Testis (tissue), 3 donors: ENCODE measurements around the gene C2orf76. TPM values are rescaled to one million over a fixed set of nuclear protein-coding genes. Genes with fewer than 3 reads are reported as not detected.

Experiments used
- DNase-seq: peaks from one replicate; pipeline ENCODE4 v3.0.0-alpha.2; 2019
- H3K27ac ChIP-seq, 2 donors: fragments of 200-600 bp; sonication (generic); one replicate each; pipeline ENCODE4 v1.5.1; 2019
- H3K27me3 ChIP-seq: fragments of 200-600 bp; sonication (generic); one replicate; pipeline ENCODE4 v1.5.1; 2019
- H3K36me3 ChIP-seq: fragments of 200-600 bp; sonication (generic); one replicate; pipeline ENCODE4 v1.5.1; 2017; ENCODE audit warnings: low read depth; ENCODE audit errors: missing control alignments
- H3K4me1 ChIP-seq: fragments of 200-600 bp; sonication (generic); one replicate; pipeline ENCODE4 v1.5.1; 2019
- H3K4me3 ChIP-seq, 2 donors: fragments of 200-600 bp; sonication (generic); one replicate each; pipeline ENCODE4 v1.5.1; 2017 to 2019
- H3K9me3 ChIP-seq: fragments of 200-600 bp; sonication (generic); one replicate; pipeline ENCODE4 v1.5.1; 2017
- CTCF ChIP-seq, 3 experiments: fragments of 450-650 bp in 2 of 3; fragments of 200-600 bp in 1 of 3; sonication (generic) in 1 of 3; IDR thresholded peaks; one replicate each; pipeline ENCODE4 v1.5.1; 2016 to 2019; ENCODE audit warnings: antibody characterized with exemption in 3 of 3, mild to moderate bottlenecking in 2 of 3, moderate library complexity in 1 of 3
- POLR2A ChIP-seq: fragments of 450-650 bp; IDR thresholded peaks from one replicate; pipeline ENCODE4 v1.6.1; 2017; ENCODE audit warnings: antibody characterized with exemption, mild to moderate bottlenecking, moderate library complexity
- WGBS, 2 donors: methylation state at CpG; one replicate each; pipeline ENCODE4 v1.1.5; 2018; 5-methylcytosine and 5-hydroxymethylcytosine counted together
- intact Hi-C: fragments of 100-400 bp; cut with DNase I; formaldehyde crosslinking; loops from one replicate; pipeline ENCODE4 v1.15.1; 2023; ENCODE audit warnings: low total_unique reads
- polyA plus RNA-seq: library from polyadenylated mRNA; stranded (reverse); fragments of 350-450 nt; fragmentation: Illumina TruSeq; extraction: RNeasy Lipid Tissue Mini Kit (QIAGEN cat#74804); gene quantifications from one replicate; pipeline ENCODE4 v1.2.3, GENCODE V29; 2014; ENCODE audit warnings: low read depth, low replicate concordance; ENCODE audit not compliant: insufficient read depth
- total RNA-seq, 2 donors: library from RNA; depleted of rRNA; stranded (reverse); fragments of >200 nt; gene quantifications; one replicate each; pipeline ENCODE4 v1.2.3, GENCODE V29; 2016

Gene C2orf76
- total and polyA plus RNA-seq, 3 donors from 2014 or later = 12.8 to 27.8 (median 13.4) TPM

GRCh38 chr2:119261493-119262225, 105.0 kb downstream of the C2orf76 start:
- TF ChIP-seq CTCF (IDR thresholded peaks at IDR 0.05) (no peak), POLR2A (no peak)
- 88 to 94% methylated on average over 17 of the region's 17 CpGs for WGBS, 2 donors

DNA sequence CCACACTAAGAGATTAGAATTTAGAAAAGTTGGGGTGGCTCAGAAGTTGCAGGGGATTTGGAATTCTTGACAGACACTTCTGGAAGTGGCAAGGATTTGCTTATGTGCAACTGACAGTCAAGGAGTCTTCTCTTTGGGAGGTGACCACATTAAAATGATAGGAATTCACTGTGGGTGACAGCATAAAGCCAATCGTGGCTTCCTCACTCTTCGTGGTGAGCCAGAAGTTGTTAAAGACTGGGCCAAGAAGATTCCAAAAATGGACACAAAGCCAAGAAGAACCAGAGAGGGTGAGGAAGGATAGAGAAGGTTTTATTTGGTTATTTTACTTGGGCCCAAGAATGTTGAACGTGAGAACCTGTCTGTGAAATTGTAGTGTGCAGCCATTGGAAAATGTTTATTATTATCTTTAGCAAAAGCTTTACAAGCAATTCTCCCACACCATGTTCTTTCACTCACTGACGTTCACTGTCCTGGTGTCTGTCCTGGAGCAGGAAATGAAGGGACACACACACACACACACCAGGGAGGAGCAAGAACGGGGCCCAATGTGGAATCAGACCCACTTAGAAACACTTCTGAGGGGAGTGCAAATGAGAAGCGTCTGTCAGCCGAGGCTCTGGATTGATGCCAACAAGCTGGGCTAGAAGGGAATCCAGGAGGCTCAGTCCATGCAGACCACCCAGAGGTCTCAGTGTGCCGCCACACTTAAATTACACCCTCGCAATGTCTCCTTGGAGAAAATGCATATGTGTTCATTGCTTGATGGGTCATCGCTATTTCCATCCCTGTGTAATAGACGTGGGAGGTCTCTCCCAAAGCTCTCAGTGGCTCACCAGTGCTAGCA, 105.8 kb downstream of the C2orf76 start:
- intact Hi-C loops = no loop called here
- 86 to 87% methylated on average over 11 of the region's 11 CpGs for WGBS, 2 donors
- Histone ChIP-seq H3K9me3 (no peaks in the 10 kb centered on the region), H3K36me3 (no peaks in the 10 kb centered on the region), H3K4me1 (no peaks in the 10 kb centered on the region), H3K4me3 (no peak overlapping the region), H3K27me3 (no peaks in the 10 kb centered on the region), H3K27ac (no peak overlapping the region)
- TF ChIP-seq POLR2A (no peak), CTCF (IDR thresholded peaks at IDR 0.05) (no peak)
- DNase-seq = peak; percentile 7

More at GRCh38 chr2:119261493-119262225, 105.0 kb downstream of the C2orf76 start:
- no peak overlapping the region for H3K4me3 ChIP-seq
- no peaks in the 10 kb centered on the region for H3K27me3 ChIP-seq
- H3K9me3 ChIP-seq = no peaks in the 10 kb centered on the region
- H3K4me1 ChIP-seq = no peaks in the 10 kb centered on the region
- intact Hi-C loops = no loop called here
- no peak overlapping the region for H3K27ac ChIP-seq
- DNase-seq = peak; percentile 5
- H3K36me3 ChIP-seq = no peaks in the 10 kb centered on the region

DNA sequence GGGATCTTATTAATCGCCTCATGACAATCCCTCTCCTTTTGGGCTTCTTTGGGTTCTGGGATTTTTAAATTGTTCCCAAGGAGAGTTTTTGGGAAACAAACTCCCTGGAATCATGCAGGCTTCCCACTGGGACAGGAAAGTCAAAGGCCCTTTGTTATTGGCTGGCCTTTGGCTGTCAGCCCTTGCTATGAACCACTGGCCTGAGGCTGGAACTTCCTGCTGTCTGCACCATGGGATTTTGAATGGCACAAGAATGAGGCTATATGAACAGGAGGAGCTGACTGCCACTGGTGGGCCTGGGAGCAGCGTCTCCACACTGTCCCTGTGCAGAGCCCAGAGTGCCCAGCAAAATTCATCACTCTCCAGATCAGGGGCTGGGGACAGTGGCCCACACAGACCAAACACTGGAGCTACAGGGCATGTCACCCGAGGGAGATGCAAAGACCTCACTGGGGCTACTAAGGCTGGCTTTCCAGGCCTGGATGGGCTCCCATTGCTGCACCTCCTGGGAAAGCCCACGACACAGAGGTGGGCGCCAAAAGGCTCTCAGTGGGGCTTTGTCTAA, 107.3 kb downstream of the C2orf76 start:
- Histone ChIP-seq H3K4me1 (no peaks in the 10 kb centered on the region), H3K27me3 (no peaks in the 10 kb centered on the region), H3K4me3 (no peak overlapping the region), H3K9me3 (no peaks in the 10 kb centered on the region), H3K36me3 (no peaks in the 10 kb centered on the region), H3K27ac (no peak overlapping the region)
- WGBS, 2 donors = 86 to 92% methylated on average over 5 of the region's 5 CpGs
- DNase-seq = peak; percentile 11
- TF ChIP-seq POLR2A = no peak
- no peak for TF ChIP-seq CTCF (IDR thresholded peaks at IDR 0.05)
- intact Hi-C loops = no loop called here

DNA sequence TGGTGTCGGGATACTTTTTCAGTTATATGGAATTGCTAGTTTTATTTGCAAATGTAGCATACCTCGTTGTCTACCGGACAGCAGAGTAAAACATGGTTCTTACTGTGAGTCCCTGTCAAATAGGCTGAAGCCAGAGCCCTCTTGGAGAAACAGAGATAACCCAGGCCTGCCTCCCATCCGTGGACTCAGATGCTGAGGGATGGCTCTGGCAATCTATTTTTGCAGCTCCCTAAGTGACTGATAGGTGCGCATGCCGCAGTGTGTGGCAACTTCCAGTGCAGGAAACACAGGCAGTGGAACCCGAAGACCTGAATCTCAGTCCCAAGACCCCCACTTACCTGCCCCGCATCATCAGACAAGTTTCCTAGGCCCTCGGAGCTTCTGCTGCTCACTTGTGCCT, 109.4 kb downstream of the C2orf76 start:
- H3K4me1 ChIP-seq = no peaks in the 10 kb centered on the region
- intact Hi-C loops = no loop called here
- DNase-seq = peak; percentile 3
- 85 to 94% methylated on average over 8 to 9 of the region's 9 CpGs for WGBS, 2 donors
- no peaks in the 10 kb centered on the region for H3K27me3 ChIP-seq
- H3K36me3 ChIP-seq = no peaks in the 10 kb centered on the region
- no peak overlapping the region for H3K27ac ChIP-seq
- H3K4me3 ChIP-seq = no peak overlapping the region
- no peaks in the 10 kb centered on the region for H3K9me3 ChIP-seq
- TF ChIP-seq POLR2A (no peak), CTCF (IDR thresholded peaks at IDR 0.05) (no peak)
